ENCODE data around the gene BFAR.

DNA sequence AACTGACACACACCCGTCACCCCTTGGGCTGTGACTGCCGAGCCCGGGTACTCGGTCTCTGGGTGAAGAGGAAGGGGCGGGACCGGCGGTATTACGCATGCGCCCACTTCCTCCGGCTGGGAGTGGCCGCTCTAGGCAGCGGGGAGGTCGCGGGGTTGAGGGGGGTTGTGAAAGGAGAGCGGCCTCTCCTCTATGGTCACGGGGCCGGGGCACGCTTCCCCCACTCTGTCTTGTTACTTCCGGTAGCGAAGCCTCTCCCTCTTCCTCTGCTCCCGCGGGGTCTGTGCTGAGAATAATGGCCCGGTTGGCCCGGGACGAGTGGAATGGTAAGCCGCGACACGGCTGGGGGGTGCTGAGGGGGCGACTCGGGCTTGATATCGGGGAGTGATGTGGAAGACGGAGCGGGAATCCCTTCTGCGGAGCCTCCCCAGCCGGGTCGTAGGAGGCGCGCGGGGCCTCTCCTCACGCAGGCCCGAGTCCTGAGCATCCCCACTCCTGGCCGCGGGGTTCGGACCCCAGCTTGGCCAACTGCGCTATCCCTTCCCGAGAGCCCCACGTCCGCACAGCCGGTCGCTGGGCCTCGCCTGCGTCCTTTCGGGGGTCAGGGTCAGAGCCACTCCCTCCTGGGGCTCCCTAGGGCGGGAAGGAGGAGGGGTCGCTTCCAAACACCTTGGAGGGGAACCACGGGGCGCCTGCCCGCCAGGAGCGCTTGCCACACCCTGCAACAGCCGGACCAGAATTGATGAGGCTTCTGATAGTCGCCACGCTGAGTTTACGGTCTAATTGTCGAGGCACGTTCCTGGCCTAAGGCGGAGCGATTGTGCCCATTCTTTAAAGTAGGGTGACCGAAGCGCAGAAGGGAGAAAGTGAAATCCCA lies at the start of gene BFAR:
- TF ChIP-seq KDM1A (IDR thresholded peaks at IDR 0.05) (no peak), PCBP2 (IDR thresholded peaks at IDR 0.05; ENCODE audit: low read depth, low read length, poor library complexity, severe bottlenecking) (no peak), MCM5 (IDR thresholded peaks at IDR 0.05; ENCODE audit: low read depth) (no peak), CTCF (IDR thresholded peaks at IDR 0.05 in 2 of 3, conservative IDR thresholded peaks at IDR 0.05 in 1 of 3; ENCODE audit: insufficient read depth in 2 of 3, low read depth in 1 of 3, low read length in 3 of 3) (no peak), TBL1XR1 (IDR thresholded peaks at IDR 0.05; ENCODE audit: low read length in 2 of 2) (no peak; a peak in 1 of 4 replicates), MTF1 (CRISPR knock-in tag; IDR thresholded peaks at IDR 0.05; ENCODE audit: borderline replicate concordance) (no peak), COPS2 (conservative IDR thresholded peaks at IDR 0.05) (no peak), CBFA2T2 (conservative IDR thresholded peaks at IDR 0.05) (peak; percentile 12; the same call in 1 of the 2 replicates), ZNF561 (CRISPR knock-in tag; conservative IDR thresholded peaks at IDR 0.05) (no peak)
- TF ChIP-seq, protein P1, sequence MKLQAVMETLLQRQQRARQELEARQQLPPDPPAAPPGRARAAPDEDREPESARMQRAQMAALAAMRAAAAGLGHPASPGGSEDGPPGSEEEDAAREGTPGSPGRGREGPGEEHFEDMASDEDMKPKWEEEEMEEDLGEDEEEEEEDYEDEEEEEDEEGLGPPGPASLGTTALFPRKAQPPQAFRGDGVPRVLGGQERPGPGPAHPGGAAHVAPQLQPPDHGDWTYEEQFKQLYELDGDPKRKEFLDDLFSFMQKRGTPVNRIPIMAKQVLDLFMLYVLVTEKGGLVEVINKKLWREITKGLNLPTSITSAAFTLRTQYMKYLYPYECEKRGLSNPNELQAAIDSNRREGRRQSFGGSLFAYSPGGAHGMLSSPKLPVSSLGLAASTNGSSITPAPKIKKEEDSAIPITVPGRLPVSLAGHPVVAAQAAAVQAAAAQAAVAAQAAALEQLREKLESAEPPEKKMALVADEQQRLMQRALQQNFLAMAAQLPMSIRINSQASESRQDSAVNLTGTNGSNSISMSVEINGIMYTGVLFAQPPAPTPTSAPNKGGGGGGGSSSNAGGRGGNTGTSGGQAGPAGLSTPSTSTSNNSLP (IDR thresholded peaks at IDR 0.05; ENCODE audit: borderline replicate concordance, low read depth, low read length): no peak; the same call in 1 of the 2 replicates
- TF ChIP-seq, protein P2, sequence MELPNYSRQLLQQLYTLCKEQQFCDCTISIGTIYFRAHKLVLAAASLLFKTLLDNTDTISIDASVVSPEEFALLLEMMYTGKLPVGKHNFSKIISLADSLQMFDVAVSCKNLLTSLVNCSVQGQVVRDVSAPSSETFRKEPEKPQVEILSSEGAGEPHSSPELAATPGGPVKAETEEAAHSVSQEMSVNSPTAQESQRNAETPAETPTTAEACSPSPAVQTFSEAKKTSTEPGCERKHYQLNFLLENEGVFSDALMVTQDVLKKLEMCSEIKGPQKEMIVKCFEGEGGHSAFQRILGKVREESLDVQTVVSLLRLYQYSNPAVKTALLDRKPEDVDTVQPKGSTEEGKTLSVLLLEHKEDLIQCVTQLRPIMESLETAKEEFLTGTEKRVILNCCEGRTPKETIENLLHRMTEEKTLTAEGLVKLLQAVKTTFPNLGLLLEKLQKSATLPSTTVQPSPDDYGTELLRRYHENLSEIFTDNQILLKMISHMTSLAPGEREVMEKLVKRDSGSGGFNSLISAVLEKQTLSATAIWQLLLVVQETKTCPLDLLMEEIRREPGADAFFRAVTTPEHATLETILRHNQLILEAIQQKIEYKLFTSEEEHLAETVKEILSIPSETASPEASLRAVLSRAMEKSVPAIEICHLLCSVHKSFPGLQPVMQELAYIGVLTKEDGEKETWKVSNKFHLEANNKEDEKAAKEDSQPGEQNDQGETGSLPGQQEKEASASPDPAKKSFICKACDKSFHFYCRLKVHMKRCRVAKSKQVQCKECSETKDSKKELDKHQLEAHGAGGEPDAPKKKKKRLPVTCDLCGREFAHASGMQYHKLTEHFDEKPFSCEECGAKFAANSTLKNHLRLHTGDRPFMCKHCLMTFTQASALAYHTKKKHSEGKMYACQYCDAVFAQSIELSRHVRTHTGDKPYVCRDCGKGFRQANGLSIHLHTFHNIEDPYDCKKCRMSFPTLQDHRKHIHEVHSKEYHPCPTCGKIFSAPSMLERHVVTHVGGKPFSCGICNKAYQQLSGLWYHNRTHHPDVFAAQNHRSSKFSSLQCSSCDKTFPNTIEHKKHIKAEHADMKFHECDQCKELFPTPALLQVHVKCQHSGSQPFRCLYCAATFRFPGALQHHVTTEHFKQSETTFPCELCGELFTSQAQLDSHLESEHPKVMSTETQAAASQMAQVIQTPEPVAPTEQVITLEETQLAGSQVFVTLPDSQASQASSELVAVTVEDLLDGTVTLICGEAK (IDR thresholded peaks at IDR 0.05): peak; percentile 89
- TF ChIP-seq, protein P2 (CRISPR knock-in tag; IDR thresholded peaks at IDR 0.05): no peak

Data from K562 (cell line).